ENCODE data around the gene BATF. TPM values are rescaled to one million over a fixed set of nuclear protein-coding genes. Genes with fewer than 3 reads are reported as not detected.

Gene BATF
- total RNA-seq, 2 donors from 2014 or later, result not detected

- Histone ChIP-seq H3K27ac (no peak overlapping the region), H3K9me3 (no peaks in the 10 kb centered on the region), H3K27me3 (no peaks in the 10 kb centered on the region), H3K4me1 (peaks cover 11% of the 10 kb centered on the region), H3K36me3 (replicated peaks in 1 of 2; ENCODE audit: insufficient read depth in 1 of 2, low read depth in 2 of 2) (no peaks in the 10 kb centered on the region), H3K4me3 (no peak overlapping the region)
- WGBS, 2 donors, result 62 to 72% methylated on average over 8 of the region's 8 CpGs
- no peak for DNase-seq
- intact Hi-C loops (cut with DNase I), result loop anchor here (5.0 kb wide), 1 partner anchor 181 kb away; no protein-coding TSS in a partner anchor
- TF ChIP-seq, protein P1, sequence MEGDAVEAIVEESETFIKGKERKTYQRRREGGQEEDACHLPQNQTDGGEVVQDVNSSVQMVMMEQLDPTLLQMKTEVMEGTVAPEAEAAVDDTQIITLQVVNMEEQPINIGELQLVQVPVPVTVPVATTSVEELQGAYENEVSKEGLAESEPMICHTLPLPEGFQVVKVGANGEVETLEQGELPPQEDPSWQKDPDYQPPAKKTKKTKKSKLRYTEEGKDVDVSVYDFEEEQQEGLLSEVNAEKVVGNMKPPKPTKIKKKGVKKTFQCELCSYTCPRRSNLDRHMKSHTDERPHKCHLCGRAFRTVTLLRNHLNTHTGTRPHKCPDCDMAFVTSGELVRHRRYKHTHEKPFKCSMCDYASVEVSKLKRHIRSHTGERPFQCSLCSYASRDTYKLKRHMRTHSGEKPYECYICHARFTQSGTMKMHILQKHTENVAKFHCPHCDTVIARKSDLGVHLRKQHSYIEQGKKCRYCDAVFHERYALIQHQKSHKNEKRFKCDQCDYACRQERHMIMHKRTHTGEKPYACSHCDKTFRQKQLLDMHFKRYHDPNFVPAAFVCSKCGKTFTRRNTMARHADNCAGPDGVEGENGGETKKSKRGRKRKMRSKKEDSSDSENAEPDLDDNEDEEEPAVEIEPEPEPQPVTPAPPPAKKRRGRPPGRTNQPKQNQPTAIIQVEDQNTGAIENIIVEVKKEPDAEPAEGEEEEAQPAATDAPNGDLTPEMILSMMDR (IDR thresholded peaks at IDR 0.05), result no peak
- no peak for TF ChIP-seq POLR2A (IDR thresholded peaks at IDR 0.05)
- no peak for ATAC-seq
These were observed 28.6 kb upstream of the BATF start for GRCh38 chr14:75493592-75494087.

DNA sequence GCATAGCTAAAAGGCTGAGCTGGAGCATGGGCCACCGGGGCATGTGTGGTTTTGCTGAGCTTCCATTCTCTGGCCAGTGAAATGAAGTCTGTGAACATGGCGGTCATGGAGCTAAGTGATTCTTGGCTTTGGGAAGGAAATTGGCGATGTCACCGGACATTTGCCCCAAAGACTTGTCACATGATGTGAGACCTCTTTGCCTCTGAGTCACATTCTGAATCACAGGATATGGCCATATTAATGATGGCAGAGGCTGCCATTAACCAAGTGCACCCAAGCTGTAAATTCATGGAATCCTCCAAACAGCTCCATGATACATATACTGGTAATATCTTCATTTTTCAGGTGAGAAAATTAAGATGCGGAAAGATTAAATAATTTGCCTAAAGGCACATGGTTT lies 27.4 kb upstream of the BATF start:
- WGBS, 2 donors, result 91 to 99% methylated on average over 5 of the region's 5 CpGs
- DNase-seq (no peak), ATAC-seq (no peak)
- Histone ChIP-seq H3K36me3 (replicated peaks in 1 of 2; ENCODE audit: insufficient read depth in 1 of 2, low read depth in 2 of 2) (no peaks in the 10 kb centered on the region), H3K4me1 (no peaks in the 10 kb centered on the region), H3K4me3 (no peak overlapping the region), H3K9me3 (no peaks in the 10 kb centered on the region), H3K27me3 (no peaks in the 10 kb centered on the region), H3K27ac (no peak overlapping the region)
- TF ChIP-seq, protein P1 (IDR thresholded peaks at IDR 0.05), result no peak
- no peak for TF ChIP-seq POLR2A (IDR thresholded peaks at IDR 0.05)
- intact Hi-C loops (cut with DNase I), result loop anchor here (5.0 kb wide), 1 partner anchor 183 kb away; no protein-coding TSS in a partner anchor

GRCh38 chr14:75495399-75495798 lies 26.9 kb upstream of the BATF start:
- intact Hi-C loops (cut with DNase I), result no loop called here
- DNase-seq (no peak), ATAC-seq (no peak)
- Histone ChIP-seq H3K4me1 (no peaks in the 10 kb centered on the region), H3K27me3 (no peaks in the 10 kb centered on the region), H3K27ac (no peak overlapping the region), H3K4me3 (no peak overlapping the region), H3K9me3 (no peaks in the 10 kb centered on the region), H3K36me3 (replicated peaks in 1 of 2; ENCODE audit: insufficient read depth in 1 of 2, low read depth in 2 of 2) (no peaks in the 10 kb centered on the region)
- TF ChIP-seq, protein P1 (IDR thresholded peaks at IDR 0.05), result no peak
- TF ChIP-seq POLR2A (IDR thresholded peaks at IDR 0.05), result no peak
- WGBS, 2 donors, result 84 to 89% methylated on average over 3 of the region's 3 CpGs

- Histone ChIP-seq H3K9me3 (no peaks in the 10 kb centered on the region), H3K27ac (no peak overlapping the region), H3K36me3 (replicated peaks in 1 of 2; ENCODE audit: insufficient read depth in 1 of 2, low read depth in 2 of 2) (no peaks in the 10 kb centered on the region), H3K27me3 (no peaks in the 10 kb centered on the region), H3K4me1 (no peaks in the 10 kb centered on the region), H3K4me3 (no peak overlapping the region)
- TF ChIP-seq, protein P1 (IDR thresholded peaks at IDR 0.05), result no peak
- TF ChIP-seq POLR2A (IDR thresholded peaks at IDR 0.05), result no peak
- WGBS, 2 donors, result 73 to 90% methylated on average over 4 to 5 of the region's 5 CpGs
- DNase-seq (no peak), ATAC-seq (no peak)
- intact Hi-C loops (cut with DNase I), result no loop called here
These were observed 26.4 kb upstream of the BATF start for GRCh38 chr14:75495882-75496281.

DNA sequence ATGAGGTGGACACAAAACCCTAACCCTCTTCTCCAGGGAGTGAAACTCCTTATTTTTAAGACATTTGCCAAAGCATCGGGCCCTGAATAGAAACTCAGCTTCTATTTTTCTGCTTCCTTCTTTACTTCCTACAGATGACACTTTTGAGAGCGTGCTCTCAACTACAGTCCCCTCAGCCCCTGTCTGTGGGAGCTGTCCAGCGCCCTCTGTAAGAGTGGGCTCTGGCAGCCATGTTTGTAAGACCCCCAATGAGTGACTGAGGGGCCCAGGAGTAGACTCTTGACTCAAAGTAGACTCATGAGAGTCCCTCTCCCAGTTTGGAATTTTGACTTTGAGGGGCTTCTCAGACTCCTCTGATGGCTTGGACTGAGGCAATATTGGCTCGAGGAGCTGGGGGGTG lies 25.5 kb upstream of the BATF start:
- intact Hi-C loops (cut with DNase I), result no loop called here
- ATAC-seq (no peak), DNase-seq (no peak)
- H3K9me3 ChIP-seq, result no peaks in the 10 kb centered on the region
- no peak overlapping the region for H3K4me3 ChIP-seq
- 84 to 90% methylated on average over 4 of the region's 4 CpGs for WGBS, 2 donors
- no peak overlapping the region for H3K27ac ChIP-seq
- H3K27me3 ChIP-seq, result no peaks in the 10 kb centered on the region
- H3K4me1 ChIP-seq, result no peaks in the 10 kb centered on the region
- H3K36me3 ChIP-seq (replicated peaks in 1 of 2; ENCODE audit: insufficient read depth in 1 of 2, low read depth in 2 of 2), result no peaks in the 10 kb centered on the region
- TF ChIP-seq, protein P1 (IDR thresholded peaks at IDR 0.05), result no peak
- no peak for TF ChIP-seq POLR2A (IDR thresholded peaks at IDR 0.05)
